22Rv1 (cell line): Measurements from ENCODE around the gene TRIM3.

ENCODE experiments used
- CTCF ChIP-seq: fragments of 450-650 bp; IDR thresholded peaks from 2 replicates; pipeline ENCODE4 v1.5.1; 2017; ENCODE audit warnings: mild to moderate bottlenecking
- ZFX ChIP-seq: fragments of 450-650 bp; IDR thresholded peaks from 2 replicates; pipeline ENCODE4 v1.6.1; 2017; ENCODE audit warnings: antibody characterized with exemption, borderline replicate concordance

GRCh38 chr11:6414874-6415328 is 58.8 kb downstream of the TRIM3 start:
- TF ChIP-seq CTCF: no peak
- no peak for TF ChIP-seq ZFX
